GM21360 (cell line): Measurements from ENCODE around the gene RIPOR2.

Source experiments
- ATAC-seq: cut with Tn5 transposase; IDR thresholded peaks from one replicate; pipeline ENCODE4 v1.9.1; 2021; ENCODE audit warnings: mild to moderate bottlenecking, moderate library complexity; ENCODE audit not compliant: unreplicated experiment

The RIPOR2 gene

DNA sequence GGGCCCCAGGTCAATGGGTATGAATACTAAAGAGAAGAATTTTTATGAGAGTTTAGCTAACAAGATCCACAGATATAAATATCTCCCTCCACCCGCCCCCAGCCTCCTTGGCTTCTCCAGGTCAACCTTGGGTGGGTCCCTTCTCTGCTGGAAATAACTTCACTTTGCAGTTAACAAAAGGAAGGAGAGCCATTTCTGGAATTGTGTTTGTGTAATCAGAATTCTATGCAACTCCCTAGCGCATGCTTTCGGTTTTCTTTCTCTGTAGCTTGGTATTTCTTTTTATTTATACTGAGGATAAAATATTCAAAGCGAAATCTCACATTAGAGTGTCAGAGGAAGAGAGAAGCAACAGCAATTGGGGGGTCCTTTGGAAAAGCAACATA is 27.1 kb downstream of the RIPOR2 start:
- ATAC-seq = no peak

DNA sequence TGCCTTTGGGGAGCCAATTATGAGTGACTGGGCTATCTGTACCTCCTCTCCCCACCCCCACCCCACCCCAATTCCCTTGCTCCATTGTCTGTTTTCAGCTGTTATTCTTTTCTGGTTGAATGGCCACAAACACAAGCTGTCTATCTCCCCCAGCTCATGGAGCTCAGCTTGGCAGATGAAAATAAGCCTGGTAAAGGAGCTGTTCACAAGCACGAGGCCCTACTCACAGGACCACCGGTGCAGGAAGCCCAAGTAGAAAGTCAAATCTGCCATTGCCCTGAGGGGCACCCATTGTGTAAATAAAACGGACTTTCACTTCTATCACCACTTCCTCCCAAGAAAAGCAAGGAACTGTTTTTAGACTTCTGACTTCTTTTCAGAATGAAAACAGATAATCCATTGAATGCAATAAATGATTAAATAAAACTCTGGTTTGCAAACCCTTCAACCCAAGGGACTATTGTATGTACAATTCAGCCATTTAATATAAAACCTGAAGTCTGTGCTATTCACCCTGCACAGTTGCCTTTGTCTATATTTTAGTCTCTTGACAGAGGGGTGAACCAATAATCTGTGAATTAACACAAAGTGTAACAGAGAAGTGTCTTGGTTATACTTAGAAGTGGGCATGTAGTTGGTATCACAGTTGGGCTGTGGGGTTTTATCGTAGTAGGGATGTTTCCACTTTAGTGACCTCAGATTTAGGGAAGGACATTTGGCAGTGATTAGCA is 27.7 kb downstream of the RIPOR2 start:
- no peak for ATAC-seq

DNA sequence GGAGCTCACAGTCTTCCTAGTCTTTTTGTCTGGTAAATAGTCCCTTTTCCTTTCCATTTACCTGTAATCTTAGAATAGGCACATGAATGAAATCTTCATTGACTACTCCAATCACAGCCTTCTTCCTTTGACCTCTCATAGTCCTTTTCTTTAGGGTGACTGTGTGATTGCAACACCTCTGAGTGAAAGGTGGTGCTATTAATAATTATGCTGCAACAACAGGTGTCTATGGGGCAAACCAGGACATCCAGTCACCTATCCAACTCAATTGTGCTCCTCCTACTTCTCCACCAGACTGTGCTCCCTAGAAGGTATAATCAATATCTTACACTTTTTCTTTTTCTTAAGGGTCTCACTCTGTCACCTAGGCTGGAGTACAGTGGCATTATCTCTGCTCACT is 29.4 kb downstream of the RIPOR2 start:
- ATAC-seq = no peak

DNA sequence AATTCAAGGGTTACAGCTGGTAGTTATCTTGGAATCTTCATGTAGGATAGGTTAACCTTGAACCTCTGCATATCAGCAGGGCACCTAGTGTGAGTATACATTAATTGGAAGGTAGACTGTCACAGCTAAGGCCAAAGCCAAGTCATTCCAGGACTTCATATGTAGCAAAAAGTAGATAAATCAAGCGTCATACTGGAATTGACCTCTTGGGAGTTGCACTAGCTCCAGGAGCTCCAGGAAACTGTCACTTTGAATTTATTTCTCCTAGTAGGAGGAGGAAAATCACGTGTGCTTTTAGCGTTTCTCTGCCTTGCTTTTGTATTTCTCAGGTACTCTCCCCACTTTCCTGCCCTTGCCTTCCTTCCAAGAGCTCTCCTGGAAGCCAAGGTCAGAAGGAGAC is 30.3 kb downstream of the RIPOR2 start:
- ATAC-seq = no peak

DNA sequence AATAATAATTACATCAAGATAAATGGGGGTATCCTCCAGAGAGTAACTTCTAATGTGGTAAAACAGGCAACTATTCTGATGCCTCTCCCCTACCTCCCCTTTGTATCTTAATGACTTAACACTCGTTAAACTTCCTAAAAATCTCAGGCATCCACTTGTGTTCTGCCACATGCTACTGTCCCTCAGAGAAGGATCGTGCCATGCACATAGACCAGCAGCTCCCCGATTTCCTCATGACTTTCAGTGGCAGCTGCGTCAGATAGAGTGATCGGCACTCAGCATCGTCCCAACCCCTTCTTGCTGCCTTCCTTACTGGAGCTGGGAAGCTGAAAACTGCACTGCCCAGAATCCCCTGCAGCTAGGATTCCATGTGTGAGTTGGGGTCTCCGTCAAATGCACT is 32.1 kb downstream of the RIPOR2 start:
- no peak for ATAC-seq

DNA sequence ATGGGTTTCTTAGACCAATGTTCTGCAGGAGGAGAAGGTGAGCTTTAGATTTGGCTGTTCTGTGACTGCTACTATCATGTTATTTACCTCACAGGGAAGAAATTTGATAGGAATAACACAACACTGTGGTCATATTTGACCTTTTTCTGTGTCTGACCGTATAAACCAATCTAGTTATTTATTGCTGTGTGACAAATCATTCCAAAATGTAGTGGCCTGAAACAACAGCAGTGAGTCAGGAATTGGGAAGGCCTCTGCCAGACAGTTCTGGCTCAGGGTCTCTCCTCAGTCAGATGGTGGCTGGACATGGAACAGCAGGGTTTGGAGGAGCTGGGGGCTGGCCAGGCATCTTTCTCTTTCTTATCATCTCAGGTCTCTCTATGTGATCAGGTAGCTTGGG is 33.0 kb downstream of the RIPOR2 start:
- ATAC-seq = no peak

DNA sequence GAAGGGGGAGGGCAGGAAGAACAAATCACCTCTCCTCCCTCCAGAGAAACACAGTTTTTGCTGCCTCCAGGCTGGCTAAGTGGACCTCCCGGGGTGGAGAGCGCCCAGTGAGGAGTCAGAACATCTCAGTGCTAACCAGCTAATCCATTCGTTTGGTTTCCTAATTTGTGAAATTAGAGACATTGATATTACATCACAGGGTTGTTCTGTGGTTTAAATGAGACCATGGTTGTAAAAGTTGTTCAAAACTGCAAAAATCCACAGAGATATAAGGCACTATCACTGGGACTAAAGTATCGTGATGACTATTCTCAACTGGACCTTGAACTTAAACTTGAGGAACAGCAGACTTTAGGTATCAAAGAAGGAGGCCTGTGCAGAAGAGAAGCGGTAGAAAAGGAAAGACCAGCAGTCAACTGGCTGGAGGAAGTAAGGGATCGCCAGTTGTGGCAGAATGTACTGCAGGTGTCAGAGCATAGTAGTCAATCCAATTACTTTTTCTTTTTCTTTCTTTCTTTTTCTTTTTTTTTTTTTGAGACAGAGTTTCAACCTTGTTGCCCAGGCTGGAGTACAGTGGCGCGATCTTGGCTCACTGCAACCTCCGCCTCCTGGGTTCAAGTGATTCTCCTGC is 33.9 kb downstream of the RIPOR2 start:
- ATAC-seq = no peak

DNA sequence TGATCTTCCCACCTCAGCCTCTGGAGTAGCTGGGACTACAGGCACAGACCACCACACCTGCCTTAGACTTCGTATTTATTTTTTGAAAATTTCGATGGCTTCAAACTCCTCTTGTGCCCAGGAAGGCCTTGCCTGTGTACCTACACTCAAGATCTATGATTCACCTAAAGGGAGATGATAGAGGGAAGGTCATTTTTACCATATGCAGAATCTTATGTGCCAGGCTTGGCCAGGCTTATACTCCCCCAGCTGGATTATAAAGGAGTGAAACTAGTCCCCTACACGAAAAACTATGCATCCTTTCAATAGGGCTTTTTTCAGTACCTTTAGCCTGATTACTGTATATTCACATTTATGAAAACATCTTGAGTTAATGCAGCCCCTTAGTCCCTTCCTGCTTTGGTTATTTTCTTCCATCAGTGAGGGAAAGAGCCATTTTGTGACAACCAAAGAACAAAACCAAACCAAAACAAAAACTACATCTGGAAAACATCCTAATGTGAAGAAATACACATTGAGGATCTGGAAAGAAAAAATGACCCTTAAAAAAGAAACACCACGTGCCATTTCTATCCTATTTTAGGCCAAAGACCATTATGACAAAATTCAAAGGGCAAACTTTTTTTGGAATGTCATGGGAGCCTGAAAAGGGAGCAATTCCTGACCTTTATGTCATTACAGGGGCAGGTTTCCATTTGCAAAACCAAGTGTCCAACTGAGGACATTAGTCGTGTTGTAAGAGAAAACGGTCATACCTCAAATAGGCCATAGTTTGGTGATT is 34.7 kb downstream of the RIPOR2 start:
- ATAC-seq = no peak

DNA sequence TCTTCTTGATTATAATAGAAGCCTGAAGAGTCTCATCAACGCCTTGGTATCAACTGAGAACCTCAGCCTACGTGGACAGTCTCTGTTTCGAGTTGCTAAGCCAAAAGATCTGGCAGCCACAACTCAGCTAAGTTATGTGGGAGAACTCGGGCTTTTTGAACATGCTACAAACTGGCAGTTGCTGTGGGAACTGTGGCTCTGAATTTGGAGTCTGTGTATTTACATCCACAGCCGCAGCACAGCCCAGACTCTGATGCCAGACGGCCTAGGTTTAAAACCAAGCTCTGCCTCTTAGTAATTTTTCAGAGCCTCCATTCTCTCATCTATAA is 35.8 kb downstream of the RIPOR2 start:
- ATAC-seq = no peak

DNA sequence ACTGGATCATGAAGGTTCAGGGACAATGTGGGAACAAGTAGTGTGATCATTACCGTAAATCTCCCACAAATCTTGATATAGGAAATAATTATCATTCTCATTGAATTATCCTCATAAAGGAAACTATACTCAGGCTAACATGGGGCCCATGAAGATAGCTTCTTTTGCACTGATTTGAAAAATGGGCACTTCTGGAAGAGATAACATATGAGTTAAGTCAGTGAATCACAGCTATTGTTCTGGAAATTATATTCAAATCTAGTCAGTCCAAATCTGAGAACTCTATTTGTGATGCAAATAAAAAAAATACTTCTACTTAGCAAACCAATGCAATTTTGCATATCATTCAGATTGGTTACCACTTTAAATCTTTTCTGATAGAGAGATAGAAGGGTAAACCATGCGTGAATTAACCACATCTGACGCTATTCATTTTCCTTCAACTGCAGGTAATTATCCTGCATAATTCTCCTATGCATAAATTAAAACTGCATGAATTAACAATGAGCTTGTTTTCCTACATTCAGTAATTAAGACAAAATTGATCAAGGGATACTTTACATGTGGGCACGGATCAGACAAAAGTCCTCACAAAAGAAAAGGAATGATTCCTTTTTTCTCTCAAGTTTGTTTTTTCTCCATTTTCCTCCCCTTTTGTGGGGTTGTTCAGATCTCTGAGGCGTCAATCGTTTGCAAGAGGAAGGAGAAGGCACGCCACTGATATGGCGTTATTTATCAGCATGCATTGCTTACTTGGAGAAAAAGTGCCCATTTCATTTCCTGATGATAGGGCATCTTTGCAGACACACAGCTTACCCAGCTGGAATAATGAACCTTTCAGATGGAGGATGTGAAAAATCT is 36.4 kb downstream of the RIPOR2 start:
- no peak for ATAC-seq

DNA sequence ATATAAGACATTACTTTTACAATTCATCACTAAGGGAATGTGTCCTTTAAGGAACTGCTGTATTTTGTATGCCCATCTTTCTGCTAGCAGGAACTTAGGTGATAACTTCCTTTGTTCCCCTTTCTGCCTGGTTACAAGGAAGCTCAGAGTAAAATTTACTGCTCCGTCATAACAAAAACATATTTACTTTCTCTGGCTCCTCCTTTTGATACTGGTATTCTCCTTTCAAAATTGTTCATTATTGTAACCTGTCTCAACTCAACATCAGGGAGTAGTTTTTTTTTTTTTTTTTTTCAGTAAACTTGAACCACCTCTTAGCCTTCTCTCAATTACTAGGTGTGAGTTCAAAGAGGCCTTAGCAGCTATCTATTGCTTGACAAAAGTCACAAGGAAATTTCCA is 37.1 kb downstream of the RIPOR2 start:
- no peak for ATAC-seq

DNA sequence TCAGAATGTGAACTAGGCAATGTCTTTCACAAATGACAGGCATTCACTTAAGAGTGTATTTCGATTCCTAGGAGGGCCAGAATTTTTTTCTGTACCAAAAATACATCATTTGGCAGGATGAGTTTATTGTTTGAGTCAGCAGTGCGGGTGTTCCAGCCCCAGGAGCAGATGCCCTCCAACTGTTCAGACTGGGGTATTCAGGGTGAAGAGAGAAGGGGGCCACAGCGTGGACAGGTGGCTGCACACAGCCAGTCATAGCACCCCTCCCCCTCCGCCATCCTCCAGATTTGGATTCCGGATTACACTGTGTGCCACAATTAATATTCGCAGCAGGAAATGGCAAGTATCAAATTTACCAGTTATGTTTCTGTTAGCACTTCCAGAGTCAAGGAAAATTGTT is 38.6 kb downstream of the RIPOR2 start:
- ATAC-seq = no peak

DNA sequence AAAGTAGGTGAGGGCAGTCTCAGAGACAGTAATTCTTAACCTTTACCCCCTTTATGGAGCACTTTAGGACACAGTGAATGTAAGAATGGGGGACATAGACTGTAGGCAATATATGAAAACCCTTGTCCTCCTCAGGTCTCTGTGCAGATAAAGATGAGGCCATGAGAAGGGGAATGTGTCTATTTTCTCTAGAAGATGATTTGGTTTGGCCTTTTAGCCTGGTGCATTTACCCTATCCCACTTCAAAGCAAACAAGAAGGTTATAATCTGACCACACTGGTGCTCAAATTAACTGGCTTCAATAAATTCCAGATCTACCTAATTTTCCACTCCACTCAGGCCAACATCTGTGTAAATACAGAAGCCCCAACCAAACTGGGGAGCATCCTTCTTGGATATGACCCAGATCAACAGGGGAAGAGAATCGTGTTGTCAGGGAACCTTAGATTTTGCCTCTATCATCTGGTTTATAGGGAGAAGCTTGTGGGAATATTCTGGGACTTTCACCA is 42.4 kb downstream of the RIPOR2 start:
- no peak for ATAC-seq

DNA sequence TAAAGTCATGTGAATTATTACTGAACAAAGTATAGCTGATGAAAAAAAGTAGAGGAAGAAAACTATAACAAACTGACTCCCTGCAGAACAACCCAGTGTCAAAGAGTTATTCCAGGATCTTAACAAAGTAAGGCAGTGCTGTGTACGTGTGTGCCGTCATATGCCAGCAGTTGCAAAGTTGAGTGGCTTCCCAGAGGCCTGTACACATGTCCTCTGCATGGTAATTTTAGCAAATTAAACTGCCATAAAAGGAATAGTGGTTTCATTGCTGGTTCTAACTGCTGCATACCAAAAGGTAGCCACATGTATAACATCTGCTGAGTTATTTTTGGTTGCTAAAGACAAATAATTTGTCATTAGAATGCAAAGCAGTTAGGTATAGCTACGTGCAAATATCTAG is 44.8 kb downstream of the RIPOR2 start:
- no peak for ATAC-seq

DNA sequence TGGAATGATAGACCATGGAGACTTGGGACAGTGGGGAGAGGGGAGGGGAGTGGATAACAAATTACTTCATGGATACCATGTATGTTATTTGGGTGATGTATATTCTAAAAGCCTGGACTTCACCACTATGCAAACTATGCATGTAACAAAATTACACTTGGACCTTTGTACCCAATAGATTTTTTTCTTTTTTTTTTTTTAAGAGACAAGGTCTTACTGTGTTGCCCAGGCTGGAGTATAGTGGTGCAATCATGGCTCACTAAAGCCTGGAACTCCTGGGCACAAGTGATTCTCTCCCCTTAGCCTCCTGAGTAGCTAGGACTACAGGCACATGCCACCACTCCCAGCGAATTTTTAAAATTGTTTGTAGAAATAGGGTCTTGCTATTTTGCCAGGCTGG is 45.3 kb downstream of the RIPOR2 start:
- ATAC-seq = no peak

DNA sequence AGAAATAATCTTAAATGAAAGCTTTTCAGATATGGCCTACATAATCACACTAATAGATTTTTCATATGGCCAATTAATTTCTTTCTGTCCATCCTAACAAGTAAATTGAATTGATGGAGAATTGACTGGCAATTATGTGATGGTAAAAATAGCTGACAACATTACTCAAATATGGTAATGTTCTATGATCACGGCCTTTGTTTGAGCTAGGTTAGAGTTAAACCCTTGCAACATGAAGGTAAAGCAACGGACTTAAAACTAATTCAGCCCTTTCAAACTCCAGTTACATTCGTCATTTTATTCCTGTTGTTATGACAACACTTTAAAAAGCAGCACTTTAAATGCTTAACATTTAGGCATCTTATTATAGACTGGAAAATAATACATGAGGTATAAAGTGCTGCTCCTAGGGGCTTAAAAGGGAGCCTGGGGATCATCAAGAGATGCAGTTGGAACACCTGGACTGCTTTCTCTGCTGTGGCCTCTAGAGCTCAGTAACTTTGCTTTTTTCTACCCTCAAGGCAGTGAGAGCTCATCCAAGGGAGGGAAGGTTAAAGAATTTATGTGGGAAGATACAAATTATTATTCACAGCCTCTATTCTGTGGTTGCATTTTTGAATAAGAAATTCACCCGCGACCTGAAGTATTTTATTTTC is 46.9 kb downstream of the RIPOR2 start:
- ATAC-seq = no peak

DNA sequence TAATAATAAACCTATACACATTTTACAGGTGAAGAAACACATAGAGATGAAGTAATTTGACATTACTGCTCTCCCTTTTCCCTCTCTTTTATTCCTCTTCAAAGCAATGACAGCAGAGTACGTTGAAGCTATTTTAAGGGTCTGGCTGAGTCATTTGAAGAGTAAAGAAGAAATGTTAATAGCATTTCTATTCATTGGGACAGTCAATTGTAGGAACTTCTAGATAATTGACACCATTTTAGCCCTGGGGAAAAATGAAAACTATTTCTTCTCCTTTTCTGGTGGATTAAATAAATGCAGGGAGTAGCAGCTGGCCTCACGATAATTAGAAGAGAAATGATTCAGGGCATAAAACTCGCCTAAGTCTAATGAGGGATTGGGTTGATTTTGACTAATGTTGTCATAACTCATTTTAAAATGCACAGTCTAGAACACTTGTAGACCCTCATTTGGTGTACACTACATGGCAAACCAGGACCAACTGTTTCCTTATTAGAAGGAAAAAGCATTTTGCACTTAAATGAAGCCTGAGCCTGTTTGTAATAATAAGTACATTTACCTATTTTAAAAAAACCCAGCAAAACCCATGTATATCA is 48.1 kb downstream of the RIPOR2 start:
- ATAC-seq = no peak

DNA sequence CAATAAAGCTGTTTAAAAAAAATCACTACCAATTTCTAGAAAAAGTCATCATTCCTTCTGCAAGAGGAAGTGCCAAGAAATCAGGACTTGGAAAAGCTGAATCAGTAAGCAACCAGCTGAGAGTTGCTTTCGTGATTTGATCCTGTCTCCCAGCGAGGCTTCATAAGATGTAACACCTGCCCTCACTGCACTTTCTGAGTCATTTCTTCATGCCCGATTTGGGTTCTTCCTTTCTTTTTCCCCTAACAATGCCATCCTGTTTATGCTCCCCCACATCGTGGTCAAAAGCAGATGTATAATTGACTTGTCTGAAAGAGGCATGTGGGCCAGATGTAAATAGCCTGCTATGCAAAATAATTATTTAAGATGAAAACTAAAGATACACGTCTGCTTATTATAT is 52.1 kb downstream of the RIPOR2 start:
- ATAC-seq = peak; percentile 58

DNA sequence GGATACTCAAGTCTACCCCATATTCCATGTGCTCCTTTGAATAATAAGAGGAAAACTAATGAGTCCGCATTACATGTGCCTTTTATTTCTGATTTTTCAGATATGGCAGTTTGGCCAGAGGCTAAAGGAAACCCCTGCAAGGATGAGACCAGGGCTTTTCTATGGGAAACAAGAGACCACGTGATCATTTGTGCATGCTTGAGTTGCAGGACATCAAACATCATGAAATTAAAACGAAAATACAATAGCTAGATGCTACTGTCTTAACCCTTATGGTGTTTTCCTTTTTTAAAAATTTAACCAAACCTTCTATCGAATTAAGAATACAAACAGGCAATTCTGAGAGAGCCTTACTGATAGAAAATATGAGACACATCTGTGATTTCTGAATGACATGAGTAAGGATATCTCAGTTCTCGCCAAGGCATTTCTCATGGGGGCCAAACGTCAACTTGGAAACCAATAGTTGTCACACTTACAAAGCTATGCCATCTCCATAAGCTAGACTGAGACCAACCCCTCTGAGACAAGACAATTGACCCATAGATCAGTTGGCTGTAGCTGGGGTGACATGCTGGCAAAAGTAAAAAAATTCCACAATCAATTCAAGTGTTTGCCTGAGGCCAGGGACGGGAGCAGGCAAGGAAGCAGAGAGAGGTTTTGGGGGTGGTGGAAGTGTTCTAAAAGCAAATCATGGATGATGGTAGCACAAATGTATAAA is 52.8 kb downstream of the RIPOR2 start:
- no peak for ATAC-seq

DNA sequence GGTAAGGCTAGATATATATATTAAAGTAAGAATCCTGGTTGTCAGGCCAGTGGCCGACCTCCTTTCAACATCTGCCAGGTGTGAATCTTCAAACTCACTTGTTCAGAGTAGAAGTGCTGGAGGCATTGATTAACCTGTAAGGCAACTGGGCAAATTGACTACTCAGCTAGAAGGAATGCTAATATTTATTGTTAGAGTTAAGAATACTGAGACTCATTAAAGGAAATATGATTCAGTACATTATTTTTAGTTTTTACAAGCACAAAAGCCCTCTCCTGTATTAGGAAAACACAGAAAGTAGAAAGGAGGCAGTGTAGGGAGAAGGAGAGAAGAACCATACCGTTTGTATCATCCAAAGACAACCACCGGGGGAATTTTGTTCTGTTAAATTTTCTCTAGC is 53.5 kb downstream of the RIPOR2 start:
- no peak for ATAC-seq
